ENCODE measurements around the gene ITSN2. TPM values are rescaled to one million over a fixed set of nuclear protein-coding genes. Genes with fewer than 3 reads are reported as not detected.
"Not testable (repeated sequence)": the region's sequence is repeated elsewhere in the genome, so short reads cannot be mapped to it uniquely, and the experiment has no call there.

The ITSN2 gene
- total RNA-seq, 1 experiment from 2014 or later = 21.9 TPM

DNA sequence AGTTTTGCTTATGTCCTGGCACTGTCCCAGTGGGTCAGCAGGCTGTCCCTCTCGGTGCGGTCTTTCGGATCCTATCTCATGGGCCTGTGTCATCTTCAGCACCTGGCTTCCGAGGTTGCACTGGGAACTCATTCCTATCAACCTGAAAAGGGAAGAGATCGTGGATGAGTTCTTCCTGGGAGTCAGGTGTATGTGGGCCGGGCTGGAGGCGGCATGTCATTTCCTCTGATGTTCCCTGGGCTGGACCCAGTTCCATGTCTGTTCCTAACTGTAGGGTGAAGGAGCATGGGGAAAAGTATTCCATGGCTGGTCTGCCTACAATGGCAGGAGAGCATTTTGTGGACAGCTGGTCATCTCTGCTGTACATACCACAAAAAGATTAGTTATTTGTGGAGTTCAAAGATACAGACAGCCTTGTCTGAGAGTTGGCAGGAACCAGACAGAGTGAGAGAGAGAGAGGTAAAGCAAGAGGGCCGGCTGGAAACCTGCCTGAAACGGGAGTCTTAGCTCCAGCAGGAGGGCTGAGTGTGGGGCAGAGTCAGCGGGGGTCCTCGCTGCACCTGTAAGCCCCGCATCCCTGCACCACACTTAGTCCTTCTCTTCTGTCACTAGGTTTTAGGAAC, 160.3 kb downstream of the ITSN2 start:
- no peaks in the 10 kb centered on the region for H3K9me2 ChIP-seq (replicated peaks; ENCODE audit: low read length)
- no peaks in the 10 kb centered on the region for H3K36me3 ChIP-seq (ENCODE audit: low read depth, low read length)
- TF ChIP-seq EZH2 (IDR thresholded peaks at IDR 0.05; ENCODE audit: low read length, unreplicated experiment) = no peak
- TF ChIP-seq EZH2phosphoT487 (IDR thresholded peaks at IDR 0.05; ENCODE audit: borderline replicate concordance, low read length) = no peak
- TF ChIP-seq, protein P1, sequence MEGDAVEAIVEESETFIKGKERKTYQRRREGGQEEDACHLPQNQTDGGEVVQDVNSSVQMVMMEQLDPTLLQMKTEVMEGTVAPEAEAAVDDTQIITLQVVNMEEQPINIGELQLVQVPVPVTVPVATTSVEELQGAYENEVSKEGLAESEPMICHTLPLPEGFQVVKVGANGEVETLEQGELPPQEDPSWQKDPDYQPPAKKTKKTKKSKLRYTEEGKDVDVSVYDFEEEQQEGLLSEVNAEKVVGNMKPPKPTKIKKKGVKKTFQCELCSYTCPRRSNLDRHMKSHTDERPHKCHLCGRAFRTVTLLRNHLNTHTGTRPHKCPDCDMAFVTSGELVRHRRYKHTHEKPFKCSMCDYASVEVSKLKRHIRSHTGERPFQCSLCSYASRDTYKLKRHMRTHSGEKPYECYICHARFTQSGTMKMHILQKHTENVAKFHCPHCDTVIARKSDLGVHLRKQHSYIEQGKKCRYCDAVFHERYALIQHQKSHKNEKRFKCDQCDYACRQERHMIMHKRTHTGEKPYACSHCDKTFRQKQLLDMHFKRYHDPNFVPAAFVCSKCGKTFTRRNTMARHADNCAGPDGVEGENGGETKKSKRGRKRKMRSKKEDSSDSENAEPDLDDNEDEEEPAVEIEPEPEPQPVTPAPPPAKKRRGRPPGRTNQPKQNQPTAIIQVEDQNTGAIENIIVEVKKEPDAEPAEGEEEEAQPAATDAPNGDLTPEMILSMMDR (conservative IDR thresholded peaks at IDR 0.05; ENCODE audit: low read depth, low read length) = no peak
- ChIA-PET POLR2A (ENCODE audit: unreplicated experiment) (no interaction called here), CTCF (no interaction called here)
- ATAC-seq (no peak), DNase-seq (no peak)
- H3K27me3 ChIP-seq (ENCODE audit: low read length) = no peaks in the 10 kb centered on the region
- no peaks in the 10 kb centered on the region for H4K20me1 ChIP-seq (ENCODE audit: low read length)
- intact Hi-C loops (cut with micrococcal nuclease) = no loop called here
- H3K27ac ChIP-seq (ENCODE audit: low read length) = no peak overlapping the region
- H3K9me3 ChIP-seq (ENCODE audit: low read length) = no peaks in the 10 kb centered on the region
- H2AFZ ChIP-seq (ENCODE audit: low read length) = no peak overlapping the region
- no peaks in the 10 kb centered on the region for H3K79me2 ChIP-seq (ENCODE audit: low read length)
- H3F3A ChIP-seq (ENCODE audit: low read length, unreplicated experiment) = no peaks in the 10 kb centered on the region
- no peak overlapping the region for H3K9ac ChIP-seq (ENCODE audit: low read length)
- H3K4me3 ChIP-seq (ENCODE audit: low read length) = no peak overlapping the region
- no peaks in the 10 kb centered on the region for H3K4me1 ChIP-seq (ENCODE audit: insufficient read depth, low read length)
- no peak overlapping the region for H3K4me2 ChIP-seq (ENCODE audit: low read length)
- no TSS peak for BruUV-seq (replicated peaks)

DNA sequence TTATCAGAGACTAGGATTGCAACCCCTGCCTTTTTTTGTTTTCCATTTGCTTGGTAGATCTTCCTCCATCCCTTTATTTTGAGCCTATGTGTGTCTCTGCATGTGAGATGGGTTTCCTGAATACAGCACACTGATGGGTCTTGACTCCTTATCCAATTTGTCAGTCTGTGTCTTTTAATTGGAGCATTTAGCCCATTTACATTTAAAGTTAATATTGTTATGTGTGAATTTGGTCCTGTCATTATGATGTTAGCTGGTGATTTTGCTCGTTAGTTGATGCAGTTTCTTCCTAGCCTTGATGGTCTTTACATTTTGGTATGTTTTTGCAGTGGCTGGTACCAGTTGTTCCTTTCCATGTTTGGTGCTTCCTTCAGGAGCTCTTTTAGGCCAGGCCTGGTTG, 163.1 kb downstream of the ITSN2 start:
- H3K36me3 ChIP-seq (ENCODE audit: low read depth, low read length); POLR2A ChIA-PET (ENCODE audit: unreplicated experiment); BruUV-seq (replicated peaks); H3K27me3 ChIP-seq (ENCODE audit: low read length); H3K4me3 ChIP-seq (ENCODE audit: low read length); H4K20me1 ChIP-seq (ENCODE audit: low read length); H3K9me2 ChIP-seq (replicated peaks; ENCODE audit: low read length); CTCF ChIA-PET; H3K79me2 ChIP-seq (ENCODE audit: low read length); DNase-seq; H3K9me3 ChIP-seq (ENCODE audit: low read length); H2AFZ ChIP-seq (ENCODE audit: low read length); ATAC-seq; H3K27ac ChIP-seq (ENCODE audit: low read length); H3F3A ChIP-seq (ENCODE audit: low read length, unreplicated experiment); H3K4me1 ChIP-seq (ENCODE audit: insufficient read depth, low read length); intact Hi-C loops (cut with micrococcal nuclease); H3K4me2 ChIP-seq (ENCODE audit: low read length); H3K9ac ChIP-seq (ENCODE audit: low read length): not testable (repeated sequence)

DNA sequence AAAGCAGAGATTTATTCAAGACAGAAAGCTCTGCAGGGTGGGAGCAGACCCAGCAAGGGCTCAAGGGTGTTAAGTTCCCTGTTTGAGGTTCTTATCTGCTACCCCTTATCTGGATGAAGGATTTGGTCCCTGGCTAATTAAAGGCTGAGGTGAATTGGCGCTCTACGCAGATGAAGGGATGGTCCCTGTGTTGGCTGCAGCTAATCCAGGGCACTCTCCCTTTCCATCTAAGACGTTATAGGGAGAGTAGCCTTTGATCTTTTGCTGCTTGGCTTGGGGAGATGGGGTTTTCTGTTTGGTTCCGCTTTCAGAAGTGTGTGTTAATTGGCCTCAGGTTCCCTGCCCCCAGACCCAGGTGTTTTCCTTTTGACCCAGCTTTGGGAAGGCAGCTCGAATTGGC, 168.5 kb downstream of the ITSN2 start:
- ChIA-PET CTCF (no interaction called here), POLR2A (ENCODE audit: unreplicated experiment) (no interaction called here)
- no peak overlapping the region for H3K27ac ChIP-seq (ENCODE audit: low read length)
- TF ChIP-seq, protein P1 (conservative IDR thresholded peaks at IDR 0.05; ENCODE audit: low read depth, low read length) = no peak
- TF ChIP-seq EZH2phosphoT487 (IDR thresholded peaks at IDR 0.05; ENCODE audit: borderline replicate concordance, low read length) (no peak), EZH2 (IDR thresholded peaks at IDR 0.05; ENCODE audit: low read length, unreplicated experiment) (no peak)
- no peaks in the 10 kb centered on the region for H4K20me1 ChIP-seq (ENCODE audit: low read length)
- no peaks in the 10 kb centered on the region for H3F3A ChIP-seq (ENCODE audit: low read length, unreplicated experiment)
- no peaks in the 10 kb centered on the region for H3K79me2 ChIP-seq (ENCODE audit: low read length)
- H3K4me1 ChIP-seq (ENCODE audit: insufficient read depth, low read length) = no peaks in the 10 kb centered on the region
- no peak overlapping the region for H3K4me2 ChIP-seq (ENCODE audit: low read length)
- H3K27me3 ChIP-seq (ENCODE audit: low read length) = no peaks in the 10 kb centered on the region
- no peak overlapping the region for H3K9ac ChIP-seq (ENCODE audit: low read length)
- H3K9me2 ChIP-seq (replicated peaks; ENCODE audit: low read length) = no peaks in the 10 kb centered on the region
- BruUV-seq (replicated peaks) = no TSS peak
- intact Hi-C loops (cut with micrococcal nuclease) = no loop called here
- DNase-seq (no peak), ATAC-seq (no peak)
- H2AFZ ChIP-seq (ENCODE audit: low read length) = no peak overlapping the region
- H3K9me3 ChIP-seq (ENCODE audit: low read length) = no peaks in the 10 kb centered on the region
- no peak overlapping the region for H3K4me3 ChIP-seq (ENCODE audit: low read length)
- no peaks in the 10 kb centered on the region for H3K36me3 ChIP-seq (ENCODE audit: low read depth, low read length)
